HepG2 (cell line): Measurements from ENCODE around the gene TEX22. TPM values are rescaled to one million over a fixed set of nuclear protein-coding genes. Genes with fewer than 3 reads are reported as not detected.

ENCODE experiments used
- ATAC-seq: fragments of 200-7000 bp; cut with Tn5 transposase; 3 replicates; pipeline ENCODE4 v1.9.1; 2020; ENCODE audit warnings: mild to moderate bottlenecking, moderate library complexity
- BruUV-seq: library from RNA; stranded (reverse); fragments of 400-500 nt; replicated peaks from 2 replicates; lab custom pipeline; 2021; lab: Mats Ljungman, UMichigan
- CTCF ChIA-PET: fragments of 300-600 bp; formaldehyde crosslinking; extraction: SDS; loops from one replicate; lab custom pipeline; 2021; ENCODE audit warnings: low total read pairs, inconsistent platforms, low intra/inter-chr PET ratio; lab: Yijun Ruan, JAX
- POLR2A ChIA-PET: fragments of 350-600 bp; sonication (Branson Sonifier 250); formaldehyde crosslinking; loops from one replicate; lab custom pipeline; 2020; ENCODE audit warnings: antibody characterized with exemption, inconsistent platforms; lab: Yijun Ruan, JAX
- DNase-seq: peaks from one replicate; pipeline ENCODE4 v3.0.0-alpha.2; 2015; ENCODE audit warnings: low spot score
- FAIRE-seq: peaks from 3 replicates; lab custom pipeline; 2011; peaks lifted over from hg19 to GRCh38; lab: Jason Lieb, UNC
- H2AFZ ChIP-seq: one replicate; pipeline ENCODE4 v1.6.1; 2011; ENCODE audit warnings: low read length, inconsistent platforms
- H3K27ac ChIP-seq: fragments of 300-600 bp; 3 replicates; pipeline ENCODE4 v1.8.0; 2011; ENCODE audit warnings: mixed run types, mild to moderate bottlenecking, mixed read lengths, low read length, inconsistent platforms; ENCODE audit not compliant: insufficient read depth; ENCODE audit errors: extremely low read length
- H3K27me3 ChIP-seq, 2 experiments: fragments of 200-600 bp in 1 of 2; 2 replicates in 1 of 2; 3 replicates in 1 of 2; pipeline versions ENCODE4 v1.6.0 to v1.8.0; 2011; ENCODE audit warnings: low read length in 2 of 2, mild to moderate bottlenecking in 2 of 2, moderate library complexity in 2 of 2, inconsistent platforms in 1 of 2; ENCODE audit not compliant: insufficient read depth in 2 of 2, control insufficient read depth in 1 of 2
- H3K36me3 ChIP-seq, 2 experiments: fragments of 200-600 bp in 1 of 2; replicated peaks in 1 of 2; 2 replicates in 1 of 2; 3 replicates in 1 of 2; pipeline versions ENCODE4 v1.5.1 to v1.8.0; 2011; ENCODE audit warnings: low read length in 2 of 2, inconsistent platforms in 1 of 2; ENCODE audit not compliant: insufficient read depth in 2 of 2, control insufficient read depth in 1 of 2
- H3K4me1 ChIP-seq: 2 replicates; pipeline ENCODE4 v1.5.1; 2012; ENCODE audit warnings: low read length, inconsistent platforms; ENCODE audit not compliant: insufficient read depth
- H3K4me2 ChIP-seq: 2 replicates; pipeline ENCODE4 v1.6.0; 2011; ENCODE audit warnings: low read depth, low read length, inconsistent platforms
- H3K4me3 ChIP-seq, 3 experiments: fragments of 200-600 bp in 1 of 3; sonication (generic), shearing (Covaris generic) in 1 of 3; replicated peaks in 1 of 3; 2 replicates each; pipeline ENCODE4 v1.5.1; 2011 to 2016; ENCODE audit warnings: low read length in 3 of 3, inconsistent platforms in 2 of 3, low read depth in 2 of 3, mild to moderate bottlenecking in 2 of 3, control low read depth in 1 of 3, mixed read lengths in 1 of 3; ENCODE audit not compliant: insufficient read depth in 1 of 3
- H3K79me2 ChIP-seq: one replicate; pipeline ENCODE4 v1.6.1; 2011; ENCODE audit warnings: low read length, inconsistent platforms; ENCODE audit not compliant: insufficient read depth
- H3K9ac ChIP-seq: 2 replicates; pipeline ENCODE4 v1.6.0; 2011; ENCODE audit warnings: mild to moderate bottlenecking, low read depth, low read length, inconsistent platforms; ENCODE audit not compliant: insufficient read depth
- H3K9me3 ChIP-seq: 2 replicates; pipeline ENCODE4 v1.5.1; 2012; ENCODE audit warnings: mild to moderate bottlenecking, low read length
- H4K20me1 ChIP-seq: 2 replicates; pipeline ENCODE4 v1.6.0; 2011; ENCODE audit warnings: inconsistent platforms, mild to moderate bottlenecking, low read length, moderate library complexity; ENCODE audit not compliant: insufficient read depth
- ARNTL ChIP-seq: sonication (generic); formaldehyde crosslinking; IDR thresholded peaks from 2 replicates; pipeline ENCODE4 v1.4.0; 2020; ENCODE audit warnings: mild to moderate bottlenecking, missing genetic modification reagents
- CHD4 ChIP-seq: fragments of 200-600 bp; sonication (generic); IDR thresholded peaks from 2 replicates; pipeline ENCODE4 v1.7.0; 2017; ENCODE audit warnings: mild to moderate bottlenecking, low read length, borderline replicate concordance
- JUND ChIP-seq: sonication (generic); formaldehyde crosslinking; IDR thresholded peaks from 2 replicates; pipeline ENCODE4 v1.8.0; 2022; ENCODE audit warnings: mild to moderate bottlenecking, missing genetic modification reagents
- MED1 ChIP-seq: sonication (generic); formaldehyde crosslinking; IDR thresholded peaks from 2 replicates; pipeline ENCODE4 v1.4.0; 2020; ENCODE audit warnings: missing genetic modification reagents
- MIER2 ChIP-seq: IDR thresholded peaks from 2 replicates; pipeline ENCODE4 v1.6.1; 2016; ENCODE audit warnings: missing biosample characterization, missing genetic modification reagents
- MTA3 ChIP-seq: sonication (generic); formaldehyde crosslinking; IDR thresholded peaks from 2 replicates; pipeline ENCODE4 v1.4.0; 2020; ENCODE audit warnings: missing genetic modification reagents
- POLR2G ChIP-seq: fragments of 200-400 bp; formaldehyde crosslinking; IDR thresholded peaks from 2 replicates; pipeline ENCODE4 v1.6.1; 2018; ENCODE audit warnings: mild to moderate bottlenecking, low read depth, low read length, moderate library complexity
- RXRB ChIP-seq: IDR thresholded peaks from 2 replicates; pipeline ENCODE4 v1.6.1; 2016; ENCODE audit warnings: borderline replicate concordance, missing genetic modification reagents, missing compliant biosample characterization
- SMARCC2 ChIP-seq: fragments of 450-650 bp; IDR thresholded peaks from 2 replicates; pipeline ENCODE4 v1.6.1; 2017; ENCODE audit warnings: antibody characterized with exemption, mild to moderate bottlenecking
- ZNF253 ChIP-seq: sonication (generic); formaldehyde crosslinking; IDR thresholded peaks from 2 replicates; pipeline ENCODE4 v1.8.0; 2022; ENCODE audit warnings: mild to moderate bottlenecking, missing genetic modification reagents, borderline replicate concordance
- ZNF333 ChIP-seq: sonication (generic); formaldehyde crosslinking; IDR thresholded peaks from 2 replicates; pipeline ENCODE4 v1.4.0; 2020; ENCODE audit warnings: mild to moderate bottlenecking, missing genetic modification reagents, borderline replicate concordance
- ZNF432 ChIP-seq: sonication (generic); formaldehyde crosslinking; IDR thresholded peaks from 2 replicates; pipeline ENCODE4 v1.5.0; 2020; ENCODE audit warnings: missing genetic modification reagents, mild to moderate bottlenecking, borderline replicate concordance
- ZSCAN30 ChIP-seq: sonication (generic); formaldehyde crosslinking; IDR thresholded peaks from 2 replicates; pipeline ENCODE4 v1.5.0; 2020; ENCODE audit warnings: mild to moderate bottlenecking, missing genetic modification reagents
- WGBS: methylation state at CpG from one replicate; pipeline ENCODE4 v1.1.6; 2017; ENCODE audit warnings: low lambda C conversion rate; 5-methylcytosine and 5-hydroxymethylcytosine counted together
- in situ Hi-C: cut with HindIII; loops from 2 replicates; pipeline ENCODE4 v1.10.0; 2017; ENCODE audit warnings: low pct_unique_long_range_greater_than_20kb; ENCODE audit not compliant: extremely low pct_ligation_motif_present
- intact Hi-C: fragments of 100-400 bp; cut with micrococcal nuclease; formaldehyde crosslinking; loops from one replicate; pipeline ENCODE4 v1.10.0; 2022; ENCODE audit not compliant: unreplicated experiment
- polyA plus RNA-seq, 8 experiments: library from polyadenylated mRNA; depleted of rRNA in 3 of 8; stranded (reverse) in 7 of 8; unstranded in 1 of 8; fragments of >200 nt; fragmentation: Illumina TruSeq in 4 of 8; extraction: Trizol in 4 of 8; gene quantifications; 2 replicates each; pipeline versions ENCODE4 v1.2.1 to v1.2.3, GENCODE V29; 2011 to 2016; ENCODE audit warnings: low read depth in 4 of 8, missing spikeins in 1 of 8, mixed read lengths in 1 of 8; ENCODE audit not compliant: insufficient read depth in 1 of 8
- total RNA-seq, 5 experiments: library from RNA; depleted of rRNA; stranded (reverse); fragments of >200 nt; fragmentation: Illumina TruSeq; extraction: Trizol; gene quantifications; 2 replicates each; pipeline ENCODE4 v1.2.3, GENCODE V29; 2016; ENCODE audit warnings: low read depth in 1 of 5
- TF ChIP-seq, protein P1 (sequence below): sonication (generic); formaldehyde crosslinking; IDR thresholded peaks from 2 replicates; pipeline ENCODE4 v1.4.0; 2020; ENCODE audit warnings: missing genetic modification reagents
- TF ChIP-seq, protein P2 (sequence below): sonication (generic); formaldehyde crosslinking; conservative IDR thresholded peaks from 2 replicates; pipeline ENCODE4 v1.8.1; 2023; ENCODE audit warnings: missing genetic modification reagents

Gene TEX22
- total and polyA plus RNA-seq, 2 of the 13 experiments (the other 11 are each of a cell fraction or from before 2014, with no cell fraction given), result 0.07 to 0.27 TPM

- Histone ChIP-seq H4K20me1 (no peaks in the 10 kb centered on the region), H3K9me3 (no peaks in the 10 kb centered on the region)
- CTCF ChIA-PET, result no interaction called here
- TSS peak; percentile 69 for BruUV-seq
- TF ChIP-seq JUND (no peak), ZNF253 (CRISPR knock-in tag) (0 out of 2 replicates have a peak, but pooled peaks have one; percentile 36)
- TF ChIP-seq, protein P1, sequence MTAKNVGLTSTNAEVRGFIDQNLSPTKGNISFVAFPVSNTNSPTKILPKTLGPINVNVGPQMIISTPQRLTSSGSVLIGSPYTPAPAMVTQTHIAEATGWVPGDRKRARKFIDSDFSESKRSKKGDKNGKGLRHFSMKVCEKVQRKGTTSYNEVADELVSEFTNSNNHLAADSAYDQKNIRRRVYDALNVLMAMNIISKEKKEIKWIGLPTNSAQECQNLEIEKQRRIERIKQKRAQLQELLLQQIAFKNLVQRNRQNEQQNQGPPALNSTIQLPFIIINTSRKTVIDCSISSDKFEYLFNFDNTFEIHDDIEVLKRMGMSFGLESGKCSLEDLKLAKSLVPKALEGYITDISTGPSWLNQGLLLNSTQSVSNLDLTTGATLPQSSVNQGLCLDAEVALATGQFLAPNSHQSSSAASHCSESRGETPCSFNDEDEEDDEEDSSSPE (CRISPR knock-in tag), result no peak
- TF ChIP-seq, all 625 proteins: peak for 1
- FAIRE-seq (no peak), ATAC-seq (no peak), DNase-seq (no peak)
- in situ Hi-C loops, result no loop called here
- H3K27me3 ChIP-seq, result no peaks in the 10 kb centered on the region
- H3K79me2 ChIP-seq, result peaks cover 14% of the 10 kb centered on the region
- H3K4me2 ChIP-seq, result peak overlapping the region; percentile 94
- intact Hi-C loops, result no loop called here
- POLR2A ChIA-PET, result interaction anchor here (1.2 to 1.8 kb wide), 6 partner anchors 10 to 98 kb away, joined by 3 to 12 read pairs (median 8); partner anchors contain the start of genes BRF1, MTA1 and PACS2
- H3K36me3 ChIP-seq, result peaks cover 0 to 4% of the 10 kb centered on the region in 2 experiments; a peak in 4 of 5 replicates
- H3K4me1 ChIP-seq, result peaks cover 26% of the 10 kb centered on the region
- peak overlapping the region; percentile 86 for H3K27ac ChIP-seq
- H3K4me3 ChIP-seq, result peak overlapping the region; percentile 65 to 98 (median 71)
- H3K9ac ChIP-seq, result peak overlapping the region; percentile 98
- 41% methylated on average over 3 of the region's 8 CpGs for WGBS
- H2AFZ ChIP-seq, result no peak overlapping the region
Observed at GRCh38 chr14:105399466-105399775, 1.1 kb downstream of the TEX22 start.

- intact Hi-C loops, result no loop called here
- Histone ChIP-seq H2AFZ (no peak overlapping the region), H3K36me3 (peaks cover 0 to 4% of the 10 kb centered on the region in 2 experiments; a peak in 4 of 5 replicates), H3K4me1 (peaks cover 26% of the 10 kb centered on the region), H3K4me3 (peak overlapping the region in 2 of 3 experiments; percentile 65 to 98; a peak in 3 of 6 replicates), H4K20me1 (no peaks in the 10 kb centered on the region), H3K27ac (no peak overlapping the region), H3K4me2 (peak overlapping the region; percentile 94), H3K9me3 (no peaks in the 10 kb centered on the region), H3K27me3 (no peaks in the 10 kb centered on the region; a peak in 1 of 5 replicates), H3K9ac (peak overlapping the region; percentile 98), H3K79me2 (peaks cover 14% of the 10 kb centered on the region)
- no peak for FAIRE-seq
- BruUV-seq, result no TSS peak
- ATAC-seq, result no peak
- in situ Hi-C loops, result no loop called here
- ChIA-PET CTCF (no interaction called here), POLR2A (interaction anchor here (1.7 to 1.8 kb wide), 2 partner anchors 9 to 11 kb away, joined by 10 to 12 read pairs; no protein-coding TSS in a partner anchor)
- no peak for DNase-seq
- WGBS, result 98% methylated on average over 6 of the region's 9 CpGs
- TF ChIP-seq ZSCAN30 (CRISPR knock-in tag), result no peak
- no peak for TF ChIP-seq MED1 (CRISPR knock-in tag)
- no peak for TF ChIP-seq SMARCC2
- no peak for TF ChIP-seq MTA3
- no peak for TF ChIP-seq ZNF333
- TF ChIP-seq ARNTL (CRISPR knock-in tag), result no peak
- no peak for TF ChIP-seq CHD4
- TF ChIP-seq RXRB (CRISPR knock-in tag), result no peak
- no peak for TF ChIP-seq ZNF432
- no peak; the same call in 1 of the 2 replicates for TF ChIP-seq POLR2G
- TF ChIP-seq MIER2 (CRISPR knock-in tag), result no peak
- TF ChIP-seq, protein P2, sequence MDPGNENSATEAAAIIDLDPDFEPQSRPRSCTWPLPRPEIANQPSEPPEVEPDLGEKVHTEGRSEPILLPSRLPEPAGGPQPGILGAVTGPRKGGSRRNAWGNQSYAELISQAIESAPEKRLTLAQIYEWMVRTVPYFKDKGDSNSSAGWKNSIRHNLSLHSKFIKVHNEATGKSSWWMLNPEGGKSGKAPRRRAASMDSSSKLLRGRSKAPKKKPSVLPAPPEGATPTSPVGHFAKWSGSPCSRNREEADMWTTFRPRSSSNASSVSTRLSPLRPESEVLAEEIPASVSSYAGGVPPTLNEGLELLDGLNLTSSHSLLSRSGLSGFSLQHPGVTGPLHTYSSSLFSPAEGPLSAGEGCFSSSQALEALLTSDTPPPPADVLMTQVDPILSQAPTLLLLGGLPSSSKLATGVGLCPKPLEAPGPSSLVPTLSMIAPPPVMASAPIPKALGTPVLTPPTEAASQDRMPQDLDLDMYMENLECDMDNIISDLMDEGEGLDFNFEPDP, result 0 out of 2 replicates have a peak, but pooled peaks have one; percentile 42
Observed at GRCh38 chr14:105400016-105400415, 1.7 kb downstream of the TEX22 start.
